Measurements from ENCODE around the gene TRIM59.

Gene TRIM59

GRCh38 chr3:160394009-160394392, 55.6 kb downstream of the TRIM59 start:
- peaks cover 24% of the 10 kb centered on the region for H3K4me1 ChIP-seq (ENCODE audit: control insufficient read depth, insufficient read depth, low read length, unreplicated experiment)
- H3K4me3 ChIP-seq (ENCODE audit: low read depth, low read length): no peak overlapping the region
- no peak overlapping the region for H2AFZ ChIP-seq (ENCODE audit: low read length, unreplicated experiment)
- no peaks in the 10 kb centered on the region for H3K27me3 ChIP-seq (ENCODE audit: insufficient read depth, low read length)
- H3K27ac ChIP-seq (ENCODE audit: low read depth, low read length): no peak overlapping the region
- no peaks in the 10 kb centered on the region for H3K36me3 ChIP-seq (ENCODE audit: insufficient read depth, low read length)
- H3K79me2 ChIP-seq (ENCODE audit: control insufficient read depth, insufficient read depth, low read length, unreplicated experiment): peaks cover 72% of the 10 kb centered on the region

GRCh38 chr3:160393346-160394008, 56.1 kb downstream of the TRIM59 start:
- Histone ChIP-seq H3K4me1 (ENCODE audit: control insufficient read depth, insufficient read depth, low read length, unreplicated experiment) (peaks cover 24% of the 10 kb centered on the region), H3K4me3 (ENCODE audit: low read depth, low read length) (no peak overlapping the region), H2AFZ (ENCODE audit: low read length, unreplicated experiment) (no peak overlapping the region), H3K27me3 (ENCODE audit: insufficient read depth, low read length) (no peaks in the 10 kb centered on the region), H3K36me3 (ENCODE audit: insufficient read depth, low read length) (no peaks in the 10 kb centered on the region), H3K79me2 (ENCODE audit: control insufficient read depth, insufficient read depth, low read length, unreplicated experiment) (peaks cover 67% of the 10 kb centered on the region), H3K27ac (ENCODE audit: low read depth, low read length) (no peak overlapping the region)

GRCh38 chr3:160392798-160393197, 56.8 kb downstream of the TRIM59 start:
- Histone ChIP-seq H3K27ac (ENCODE audit: low read depth, low read length) (no peak overlapping the region), H3K27me3 (ENCODE audit: insufficient read depth, low read length) (no peaks in the 10 kb centered on the region), H3K4me3 (ENCODE audit: low read depth, low read length) (no peak overlapping the region), H3K79me2 (ENCODE audit: control insufficient read depth, insufficient read depth, low read length, unreplicated experiment) (peaks cover 61% of the 10 kb centered on the region), H3K36me3 (ENCODE audit: insufficient read depth, low read length) (no peaks in the 10 kb centered on the region), H2AFZ (ENCODE audit: low read length, unreplicated experiment) (no peak overlapping the region), H3K4me1 (ENCODE audit: control insufficient read depth, insufficient read depth, low read length, unreplicated experiment) (peaks cover 19% of the 10 kb centered on the region)

GRCh38 chr3:160390565-160391138, 58.9 kb downstream of the TRIM59 start:
- Histone ChIP-seq H3K27ac (ENCODE audit: low read depth, low read length) (no peak overlapping the region), H3K36me3 (ENCODE audit: insufficient read depth, low read length) (no peaks in the 10 kb centered on the region), H3K4me1 (ENCODE audit: control insufficient read depth, insufficient read depth, low read length, unreplicated experiment) (peaks cover 7% of the 10 kb centered on the region), H3K27me3 (ENCODE audit: insufficient read depth, low read length) (no peaks in the 10 kb centered on the region), H3K4me3 (ENCODE audit: low read depth, low read length) (no peak overlapping the region), H2AFZ (ENCODE audit: low read length, unreplicated experiment) (no peak overlapping the region), H3K79me2 (ENCODE audit: control insufficient read depth, insufficient read depth, low read length, unreplicated experiment) (peaks cover 63% of the 10 kb centered on the region)
